CD14-positive monocyte (primary cell): Measurements from ENCODE around the gene NOBOX. TPM values are rescaled to one million over a fixed set of nuclear protein-coding genes. Genes with fewer than 3 reads are reported as not detected.

Experiments
- DNase-seq, 3 donors: peaks; one replicate each; pipeline ENCODE4 v3.0.0-alpha.2; 2011 to 2022
- H2AFZ ChIP-seq: 2 replicates; pipeline ENCODE4 v1.6.0; 2012; ENCODE audit warnings: mild to moderate bottlenecking, low read depth, low read length, inconsistent platforms; ENCODE audit not compliant: insufficient read depth, poor library complexity, severe bottlenecking
- H3K27ac ChIP-seq, 2 donors: 1 replicate in 1 of 2; 2 replicates in 1 of 2; pipeline ENCODE4 v1.5.1; 2012 to 2013; ENCODE audit warnings: low read length in 2 of 2, control low read depth in 1 of 2, inconsistent platforms in 1 of 2, low read depth in 1 of 2, mild to moderate bottlenecking in 1 of 2
- H3K27me3 ChIP-seq, 2 donors: one replicate each; pipeline versions ENCODE4 v1.6.0 to v1.6.1; 2011 to 2013; ENCODE audit warnings: low read length in 2 of 2; ENCODE audit not compliant: control insufficient read depth in 2 of 2, insufficient read depth in 2 of 2
- H3K36me3 ChIP-seq, 2 donors: replicated peaks in 1 of 2; 1 replicate in 1 of 2; 2 replicates in 1 of 2; pipeline versions ENCODE4 v1.5.1 to v1.6.1; 2012 to 2013; ENCODE audit warnings: low read length in 2 of 2, control low read depth in 1 of 2, inconsistent platforms in 1 of 2, mild to moderate bottlenecking in 1 of 2; ENCODE audit not compliant: insufficient read depth in 2 of 2, control insufficient read depth in 1 of 2
- H3K4me1 ChIP-seq, 2 donors: 1 replicate in 1 of 2; 2 replicates in 1 of 2; pipeline versions ENCODE4 v1.5.1 to v1.6.1; 2012 to 2013; ENCODE audit warnings: low read length in 2 of 2, control low read depth in 1 of 2, inconsistent platforms in 1 of 2, mild to moderate bottlenecking in 1 of 2, moderate library complexity in 1 of 2; ENCODE audit not compliant: insufficient read depth in 2 of 2, control insufficient read depth in 1 of 2
- H3K4me2 ChIP-seq: replicated peaks from 2 replicates; pipeline ENCODE3; 2012; ENCODE audit warnings: low read length, moderate library complexity, mild to moderate bottlenecking; ENCODE audit not compliant: poor library complexity, severe bottlenecking; ENCODE audit errors: extremely low read depth
- H3K4me3 ChIP-seq, 3 experiments: fragments of 200-600 bp in 1 of 3; sonication (generic) in 1 of 3; replicated peaks in 1 of 3; 1 replicate in 2 of 3; 2 replicates in 1 of 3; pipeline ENCODE4 v1.5.1; 2011 to 2013; ENCODE audit warnings: low read length in 3 of 3, mild to moderate bottlenecking in 3 of 3, control low read depth in 2 of 3, low read depth in 2 of 3, inconsistent platforms in 1 of 3, moderate library complexity in 1 of 3
- H3K79me2 ChIP-seq: 2 replicates; pipeline ENCODE4 v1.6.0; 2012; ENCODE audit warnings: mild to moderate bottlenecking, control low read depth, inconsistent platforms, low read length, moderate library complexity; ENCODE audit not compliant: insufficient read depth
- H3K9ac ChIP-seq: 2 replicates; pipeline ENCODE4 v1.6.0; 2017; ENCODE audit warnings: low read length, mild to moderate bottlenecking; ENCODE audit not compliant: insufficient read depth, poor library complexity, severe bottlenecking
- H3K9me3 ChIP-seq, 2 donors: replicated peaks in 1 of 2; 1 replicate in 1 of 2; 2 replicates in 1 of 2; pipeline versions ENCODE4 v1.5.1 to v1.6.1; 2012 to 2013; ENCODE audit warnings: low read length in 2 of 2, control low read depth in 1 of 2; ENCODE audit not compliant: control insufficient read depth in 1 of 2, insufficient read depth in 1 of 2
- H4K20me1 ChIP-seq: 2 replicates; pipeline ENCODE4 v1.6.0; 2012; ENCODE audit warnings: mild to moderate bottlenecking, low read length, control low read depth, moderate library complexity; ENCODE audit not compliant: insufficient read depth
- H3K27ac Mint-ChIP-seq, 7 donors: one replicate each; pipeline ENCODE4 v1.8.0; 2020; ENCODE audit warnings: mild to moderate bottlenecking in 7 of 7, mixed read lengths in 7 of 7, moderate library complexity in 6 of 7, inconsistent platforms in 2 of 7
- H3K27me3 Mint-ChIP-seq, 3 donors: one replicate each; pipeline ENCODE4 v1.8.0; 2021 to 2022; ENCODE audit warnings: low read depth in 3 of 3, mild to moderate bottlenecking in 3 of 3, mixed read lengths in 3 of 3, moderate library complexity in 3 of 3, inconsistent platforms in 1 of 3
- H3K36me3 Mint-ChIP-seq, 2 donors: one replicate each; pipeline ENCODE4 v1.8.0; 2020; ENCODE audit warnings: mixed read lengths in 2 of 2, inconsistent platforms in 1 of 2, mild to moderate bottlenecking in 1 of 2
- H3K4me1 Mint-ChIP-seq: one replicate; pipeline ENCODE4 v1.8.0; 2020; ENCODE audit warnings: mild to moderate bottlenecking, mixed read lengths
- H3K4me3 Mint-ChIP-seq, 2 donors: one replicate each; pipeline ENCODE4 v1.8.0; 2020; ENCODE audit warnings: mild to moderate bottlenecking in 2 of 2, mixed read lengths in 2 of 2, moderate library complexity in 1 of 2
- H3K9me3 Mint-ChIP-seq, 7 donors: one replicate each; pipeline ENCODE4 v1.8.0; 2020 to 2022; ENCODE audit warnings: mixed read lengths in 7 of 7, mild to moderate bottlenecking in 6 of 7, moderate library complexity in 6 of 7, inconsistent platforms in 2 of 7
- WGBS: methylation state at CpG from one replicate; pipeline ENCODE4 v1.1.5; 2013; ENCODE audit warnings: missing lambda C conversion rate; ENCODE audit not compliant: insufficient coverage; 5-methylcytosine and 5-hydroxymethylcytosine counted together
- intact Hi-C, 2 donors: fragments of 100-400 bp; cut with micrococcal nuclease; formaldehyde crosslinking; loops; one replicate each; pipeline versions ENCODE4 v1.15.0 to v1.15.1; 2023
- polyA plus RNA-seq, 3 donors: library from polyadenylated mRNA; depleted of rRNA in 1 of 3; unstranded in 2 of 3; stranded (reverse) in 1 of 3; fragments of 300-500 nt in 2 of 3; fragments of >200 nt in 1 of 3; fragmentation: Illumina TruSeq in 2 of 3; gene quantifications; 1 replicate in 2 of 3; 2 replicates in 1 of 3; pipeline ENCODE4 v1.2.3, GENCODE V29; 2012 to 2021
- TF ChIP-seq, protein P1 (sequence below): fragments of 200-600 bp; IDR thresholded peaks from one replicate; pipeline ENCODE4 v1.8.0; 2022; ENCODE audit warnings: antibody characterized with exemption, mild to moderate bottlenecking

NOBOX gene
- polyA plus RNA-seq, 3 donors = not detected

DNA sequence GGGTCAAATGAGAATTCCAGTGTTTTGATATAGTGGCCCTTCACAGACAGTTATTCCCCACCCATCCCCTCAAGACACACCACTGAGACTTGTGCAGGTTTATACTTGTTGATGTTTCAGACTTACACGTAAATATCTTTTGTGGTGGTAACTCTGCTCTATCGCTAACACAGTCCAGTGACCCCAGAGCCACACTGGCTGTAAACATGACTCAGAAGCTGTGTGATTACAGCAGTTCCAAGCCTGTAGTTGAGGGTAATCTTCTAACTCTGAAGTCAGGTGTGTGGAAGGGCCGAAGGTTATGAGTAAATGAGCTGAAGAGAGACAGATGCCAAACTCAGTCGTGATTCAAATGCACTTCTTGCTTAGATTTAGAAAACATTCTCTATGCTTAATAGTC, 19.4 kb downstream of the NOBOX start:
- Histone ChIP-seq H3K9ac (no peak overlapping the region), H3K4me3 (no peak overlapping the region), H3K79me2 (no peaks in the 10 kb centered on the region), H2AFZ (no peak overlapping the region), H3K4me2 (no peak overlapping the region), H3K4me1 (no peaks in the 10 kb centered on the region), H4K20me1 (no peaks in the 10 kb centered on the region), H3K27ac (no peak overlapping the region), H3K36me3 (no peaks in the 10 kb centered on the region), H3K27me3 (no peaks in the 10 kb centered on the region), H3K9me3 (no peaks in the 10 kb centered on the region)
- TF ChIP-seq, protein P1, sequence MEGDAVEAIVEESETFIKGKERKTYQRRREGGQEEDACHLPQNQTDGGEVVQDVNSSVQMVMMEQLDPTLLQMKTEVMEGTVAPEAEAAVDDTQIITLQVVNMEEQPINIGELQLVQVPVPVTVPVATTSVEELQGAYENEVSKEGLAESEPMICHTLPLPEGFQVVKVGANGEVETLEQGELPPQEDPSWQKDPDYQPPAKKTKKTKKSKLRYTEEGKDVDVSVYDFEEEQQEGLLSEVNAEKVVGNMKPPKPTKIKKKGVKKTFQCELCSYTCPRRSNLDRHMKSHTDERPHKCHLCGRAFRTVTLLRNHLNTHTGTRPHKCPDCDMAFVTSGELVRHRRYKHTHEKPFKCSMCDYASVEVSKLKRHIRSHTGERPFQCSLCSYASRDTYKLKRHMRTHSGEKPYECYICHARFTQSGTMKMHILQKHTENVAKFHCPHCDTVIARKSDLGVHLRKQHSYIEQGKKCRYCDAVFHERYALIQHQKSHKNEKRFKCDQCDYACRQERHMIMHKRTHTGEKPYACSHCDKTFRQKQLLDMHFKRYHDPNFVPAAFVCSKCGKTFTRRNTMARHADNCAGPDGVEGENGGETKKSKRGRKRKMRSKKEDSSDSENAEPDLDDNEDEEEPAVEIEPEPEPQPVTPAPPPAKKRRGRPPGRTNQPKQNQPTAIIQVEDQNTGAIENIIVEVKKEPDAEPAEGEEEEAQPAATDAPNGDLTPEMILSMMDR = no peak
- intact Hi-C loops = no loop called here
- no peak overlapping the region for H3K4me3 Mint-ChIP-seq
- DNase-seq = no peak
- no peaks in the 10 kb centered on the region for H3K36me3 Mint-ChIP-seq
- 86% methylated on average over 2 of the region's 4 CpGs for WGBS
- no peak overlapping the region for H3K27ac Mint-ChIP-seq
- H3K27me3 Mint-ChIP-seq = peaks cover 0 to 1% (median 0%) of the 10 kb centered on the region in 3 donors
- H3K4me1 Mint-ChIP-seq = no peaks in the 10 kb centered on the region
- H3K9me3 Mint-ChIP-seq = peaks cover 0 to 2% (median 0%) of the 10 kb centered on the region in 7 donors

- Mint-ChIP-seq H3K27ac (peak overlapping the region in 1 of 7 donors; percentile 30), H3K36me3 (no peaks in the 10 kb centered on the region)
- WGBS = 100% methylated on average over 4 of the region's 11 CpGs
Observed at GRCh38 chr7:144379776-144380384, 23.6 kb downstream of the NOBOX start.

More at GRCh38 chr7:144379776-144380384, 23.6 kb downstream of the NOBOX start:
- Mint-ChIP-seq H3K4me3 (no peak overlapping the region), H3K27me3 (peaks cover 0 to 1% (median 0%) of the 10 kb centered on the region in 3 donors), H3K9me3 (peaks cover 0 to 6% (median 2%) of the 10 kb centered on the region in 7 donors), H3K4me1 (no peaks in the 10 kb centered on the region)
- H3K79me2 ChIP-seq = no peaks in the 10 kb centered on the region
- no peak overlapping the region for H3K4me2 ChIP-seq
- no peak overlapping the region for H2AFZ ChIP-seq
- H4K20me1 ChIP-seq = no peaks in the 10 kb centered on the region
- TF ChIP-seq, protein P1 = no peak
- no peaks in the 10 kb centered on the region for H3K27me3 ChIP-seq
- no peak overlapping the region for H3K4me3 ChIP-seq
- DNase-seq = no peak
- H3K36me3 ChIP-seq = no peaks in the 10 kb centered on the region
- H3K27ac ChIP-seq = no peak overlapping the region
- H3K4me1 ChIP-seq = no peaks in the 10 kb centered on the region
- H3K9ac ChIP-seq = no peak overlapping the region
- intact Hi-C loops = no loop called here
- H3K9me3 ChIP-seq = no peaks in the 10 kb centered on the region
